Coronary artery (tissue), 2 donors: ENCODE results near the gene PDE2A.

Experiments
- DNase-seq: peaks from one replicate; pipeline ENCODE4 v3.0.0-alpha.2; 2017; ENCODE audit warnings: low spot score
- H3K27ac ChIP-seq, 2 donors: fragments of 200-600 bp; sonication (generic); one replicate each; pipeline ENCODE4 v1.5.1; 2016 to 2019
- H3K4me3 ChIP-seq: fragments of 200-600 bp; sonication (generic); 2 replicates; pipeline ENCODE4 v1.5.1; 2016; ENCODE audit warnings: mild to moderate bottlenecking, moderate library complexity
- CTCF ChIP-seq: fragments of 200-600 bp; sonication (generic); IDR thresholded peaks from one replicate; pipeline ENCODE4 v1.5.1; 2019; ENCODE audit warnings: antibody characterized with exemption

The PDE2A gene

DNA sequence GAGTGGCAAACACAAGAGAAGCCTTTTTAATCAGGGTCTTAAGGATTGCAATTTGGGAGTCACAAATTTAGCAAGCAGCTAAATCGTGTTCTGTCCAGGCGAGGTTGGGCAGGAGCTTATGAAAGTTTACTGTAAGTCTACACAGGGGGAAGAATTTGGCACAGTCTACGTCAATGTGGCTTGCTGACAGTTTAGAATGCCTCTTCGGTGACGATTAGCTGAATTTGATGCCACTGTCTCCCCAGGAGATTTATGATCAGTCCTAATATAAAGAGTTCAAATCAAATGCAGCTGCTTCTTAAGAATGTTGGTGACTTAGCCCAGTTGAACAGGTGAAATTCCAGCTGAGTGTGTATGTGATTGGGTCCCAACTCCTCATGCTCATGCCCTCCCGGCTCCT lies 125.8 kb downstream of the PDE2A start:
- no peak overlapping the region for H3K27ac ChIP-seq
- H3K4me3 ChIP-seq, result no peak overlapping the region
- no peak for DNase-seq
- TF ChIP-seq CTCF, result no peak

- Histone ChIP-seq H3K4me3 (no peak overlapping the region), H3K27ac (no peak overlapping the region)
- TF ChIP-seq CTCF, result no peak
- DNase-seq, result no peak
These were observed 127.4 kb downstream of the PDE2A start for GRCh38 chr11:72546866-72547265.

DNA sequence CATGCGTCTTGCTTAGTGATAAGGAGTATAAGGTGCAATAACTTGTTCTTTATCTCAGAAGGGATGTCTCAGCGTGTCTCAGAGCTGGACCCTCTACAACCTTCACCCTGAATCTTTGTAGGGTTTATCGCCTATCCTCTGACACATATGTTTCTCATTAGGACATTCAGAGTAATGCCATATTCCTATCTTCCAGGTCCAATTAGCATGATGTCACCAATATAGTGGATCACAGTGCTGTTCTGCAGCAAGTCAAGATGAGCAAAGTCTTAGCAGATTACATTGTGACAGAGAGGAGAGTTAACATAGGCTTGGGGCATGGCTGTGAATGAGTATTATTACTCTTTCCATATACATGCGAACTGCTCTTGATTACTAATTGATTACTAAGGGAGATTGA lies 129.6 kb downstream of the PDE2A start:
- Histone ChIP-seq H3K27ac (no peak overlapping the region), H3K4me3 (no peak overlapping the region)
- DNase-seq, result no peak
- no peak for TF ChIP-seq CTCF

- H3K27ac ChIP-seq, result no peak overlapping the region
- no peak for TF ChIP-seq CTCF
- no peak for DNase-seq
- H3K4me3 ChIP-seq, result no peak overlapping the region
These were observed 130.2 kb downstream of the PDE2A start for GRCh38 chr11:72543849-72544542.

DNA sequence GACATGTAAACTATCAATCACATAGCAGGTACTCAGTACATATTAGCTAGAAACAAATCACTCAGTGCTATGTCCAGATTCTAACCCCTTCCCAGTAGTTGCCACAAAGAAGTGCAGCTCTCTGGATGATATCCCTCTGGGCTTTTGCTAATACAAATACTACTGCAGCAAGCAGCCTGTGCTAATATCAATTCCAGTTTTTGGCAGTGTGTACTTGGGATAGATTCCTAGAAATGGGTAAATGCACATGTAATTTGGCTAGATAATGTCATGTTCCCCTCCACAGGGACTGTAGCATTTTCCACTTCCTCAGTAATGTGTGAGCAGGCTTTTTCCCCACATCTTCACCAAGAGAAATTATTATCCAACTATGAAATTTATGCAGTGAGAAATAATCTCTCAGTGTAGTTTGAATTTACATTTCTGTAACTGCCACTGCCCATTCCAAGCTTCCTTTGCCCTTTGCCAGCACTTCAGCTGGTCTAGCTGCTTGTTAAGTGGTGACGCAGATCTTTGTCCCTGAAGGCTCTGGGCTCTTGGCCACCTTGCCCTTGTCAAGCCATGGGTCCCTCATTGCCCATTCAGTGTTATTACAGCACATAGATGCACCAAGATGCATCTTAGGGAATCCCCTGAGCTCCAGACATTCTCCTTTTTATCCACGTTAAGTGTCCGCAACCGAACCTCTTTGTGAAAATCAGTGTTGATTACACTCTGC lies 132.8 kb downstream of the PDE2A start:
- no peak for DNase-seq
- no peak for TF ChIP-seq CTCF
- H3K27ac ChIP-seq, result no peak overlapping the region

DNA sequence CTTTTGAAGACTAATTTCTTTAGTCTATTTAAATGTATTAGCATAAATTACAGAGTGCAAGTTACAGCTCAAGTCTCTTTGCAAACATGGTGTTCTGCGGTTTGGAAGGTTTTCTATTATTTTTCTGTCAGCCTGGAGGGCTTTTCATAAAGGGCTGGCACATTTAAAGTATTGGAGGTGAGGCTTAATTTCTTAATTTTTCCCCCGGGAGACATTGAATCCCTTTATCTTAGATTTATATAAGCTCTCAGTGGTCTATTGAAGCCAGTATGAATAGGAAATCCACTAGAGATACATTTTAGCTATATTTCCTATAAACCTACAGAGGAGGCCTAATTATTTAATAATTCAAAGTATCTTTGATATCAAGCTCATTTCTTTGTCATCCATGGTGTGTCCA lies 137.2 kb downstream of the PDE2A start:
- no peak overlapping the region for H3K4me3 ChIP-seq
- no peak overlapping the region for H3K27ac ChIP-seq
- TF ChIP-seq CTCF, result no peak
- DNase-seq, result no peak

More for the DNA sequence above, 132.8 kb downstream of the PDE2A start:
- H3K4me3 ChIP-seq, result no peak overlapping the region

- no peak overlapping the region for H3K27ac ChIP-seq
- no peak for DNase-seq
- TF ChIP-seq CTCF, result no peak
- no peak overlapping the region for H3K4me3 ChIP-seq
These were observed 139.1 kb downstream of the PDE2A start for GRCh38 chr11:72535194-72535547.
